ENCODE data around the gene ELOA. TPM values are rescaled to one million over a fixed set of nuclear protein-coding genes. Genes with fewer than 3 reads are reported as not detected.
"Not testable (repeated sequence)": the region's sequence is repeated elsewhere in the genome, so short reads cannot be mapped to it uniquely, and the experiment has no call there.

ELOA gene
- total and polyA plus RNA-seq, 2 donors (not counting 1 experiment from before 2014, with no cell fraction given): 12.9 to 56.6 TPM

DNA sequence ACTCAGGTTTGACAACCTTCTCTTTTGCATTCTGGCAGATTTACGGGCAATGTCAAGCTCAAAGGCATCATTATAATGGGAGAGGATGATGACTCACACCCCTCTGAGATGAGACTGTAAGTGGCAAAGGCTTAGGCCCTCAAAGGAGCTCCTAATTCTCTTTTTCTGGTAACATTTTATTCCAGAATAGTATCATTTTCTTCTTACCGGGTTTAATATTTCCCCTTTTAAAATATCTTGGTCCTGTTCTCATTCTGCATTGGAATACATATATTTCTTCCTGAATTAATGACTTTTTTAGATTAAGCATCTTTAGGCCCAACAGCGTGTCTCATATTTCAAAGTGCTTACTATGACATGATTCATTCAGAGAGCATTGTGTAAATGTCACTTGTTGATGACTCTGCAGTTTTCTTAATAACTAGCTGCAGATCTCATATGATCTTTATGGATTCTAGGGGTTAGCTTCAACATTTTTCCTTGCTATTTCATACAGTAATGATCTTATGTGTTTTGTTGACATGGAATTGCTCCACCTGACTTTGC is 36.6 kb downstream of the ELOA start:
- TF ChIP-seq, protein P1, sequence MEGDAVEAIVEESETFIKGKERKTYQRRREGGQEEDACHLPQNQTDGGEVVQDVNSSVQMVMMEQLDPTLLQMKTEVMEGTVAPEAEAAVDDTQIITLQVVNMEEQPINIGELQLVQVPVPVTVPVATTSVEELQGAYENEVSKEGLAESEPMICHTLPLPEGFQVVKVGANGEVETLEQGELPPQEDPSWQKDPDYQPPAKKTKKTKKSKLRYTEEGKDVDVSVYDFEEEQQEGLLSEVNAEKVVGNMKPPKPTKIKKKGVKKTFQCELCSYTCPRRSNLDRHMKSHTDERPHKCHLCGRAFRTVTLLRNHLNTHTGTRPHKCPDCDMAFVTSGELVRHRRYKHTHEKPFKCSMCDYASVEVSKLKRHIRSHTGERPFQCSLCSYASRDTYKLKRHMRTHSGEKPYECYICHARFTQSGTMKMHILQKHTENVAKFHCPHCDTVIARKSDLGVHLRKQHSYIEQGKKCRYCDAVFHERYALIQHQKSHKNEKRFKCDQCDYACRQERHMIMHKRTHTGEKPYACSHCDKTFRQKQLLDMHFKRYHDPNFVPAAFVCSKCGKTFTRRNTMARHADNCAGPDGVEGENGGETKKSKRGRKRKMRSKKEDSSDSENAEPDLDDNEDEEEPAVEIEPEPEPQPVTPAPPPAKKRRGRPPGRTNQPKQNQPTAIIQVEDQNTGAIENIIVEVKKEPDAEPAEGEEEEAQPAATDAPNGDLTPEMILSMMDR (IDR thresholded peaks at IDR 0.05): no peak
- no peak for TF ChIP-seq EZH2 (IDR thresholded peaks at IDR 0.05; ENCODE audit: borderline replicate concordance, insufficient read depth, low read depth, low read length, poor library complexity, severe bottlenecking)
- peaks cover 30% of the 10 kb centered on the region for H3K4me1 Mint-ChIP-seq
- Histone ChIP-seq H4K20me1 (ENCODE audit: control insufficient read depth, insufficient read depth, low read length, poor library complexity, severe bottlenecking) (peaks cover 14% of the 10 kb centered on the region), H3K4me3 (ENCODE audit: control extremely low read depth in 1 of 5, extremely low read depth in 1 of 5, insufficient read depth in 1 of 5, low read depth in 2 of 5, low read length in 4 of 5) (no peak overlapping the region), H3K9ac (ENCODE audit: low read length) (no peak overlapping the region), H3K27me3 (replicated peaks in 1 of 4; ENCODE audit: control extremely low read depth in 1 of 4, control insufficient read depth in 3 of 4, insufficient read depth in 4 of 4, low read length in 3 of 4) (no peaks in the 10 kb centered on the region), H3K79me2 (ENCODE audit: control insufficient read depth, insufficient read depth, low read length) (peaks cover 58% of the 10 kb centered on the region), H3K27ac (ENCODE audit: low read length in 2 of 2) (no peak overlapping the region), H3K36me3 (replicated peaks in 1 of 2; ENCODE audit: control extremely low read depth in 1 of 2, control insufficient read depth in 1 of 2, extremely low read depth in 1 of 2, insufficient read depth in 2 of 2, low read length in 1 of 2) (peaks cover 0 to 15% of the 10 kb centered on the region in 2 experiments), H3K9me3 (ENCODE audit: control extremely low read depth in 1 of 3, control insufficient read depth in 2 of 3, insufficient read depth in 1 of 3, low read length in 2 of 3) (no peaks in the 10 kb centered on the region), H2AFZ (ENCODE audit: insufficient read depth, low read depth, low read length, poor library complexity, severe bottlenecking) (no peak overlapping the region), H3K4me2 (replicated peaks; ENCODE audit: low read depth, low read length, poor library complexity, severe bottlenecking) (peak overlapping the region; percentile 95), H3K4me1 (ENCODE audit: control insufficient read depth in 2 of 2, insufficient read depth in 2 of 2, low read length in 2 of 2) (peaks cover 15 to 20% of the 10 kb centered on the region in 2 donors)
- peak overlapping the region; percentile 91 for H3K4me3 Mint-ChIP-seq
- ChIA-PET POLR2A (interaction anchor here (0.6 kb wide), 2 partner anchors 96 to 124 kb away, joined by 3 to 8 read pairs; no protein-coding TSS in a partner anchor), CTCF (interaction anchor here (1.1 to 2.5 kb wide), 5 partner anchors 8 to 282 kb away, joined by 4 to 13 read pairs (median 5); no protein-coding TSS in a partner anchor)
- intact Hi-C loops (cut with micrococcal nuclease): loop anchor here (5.0 kb wide), 1 partner anchor 32 kb away; no protein-coding TSS in a partner anchor
- ATAC-seq (ENCODE audit: low read depth) (no peak), DNase-seq (no peak)
- WGBS (ENCODE audit: insufficient coverage): 100% methylated on average over 2 of the region's 3 CpGs
- H3K27me3 Mint-ChIP-seq: no peaks in the 10 kb centered on the region
- H3K9me3 Mint-ChIP-seq (ENCODE audit: insufficient read depth): no peaks in the 10 kb centered on the region
- peak overlapping the region; percentile 56 for H3K27ac Mint-ChIP-seq

DNA sequence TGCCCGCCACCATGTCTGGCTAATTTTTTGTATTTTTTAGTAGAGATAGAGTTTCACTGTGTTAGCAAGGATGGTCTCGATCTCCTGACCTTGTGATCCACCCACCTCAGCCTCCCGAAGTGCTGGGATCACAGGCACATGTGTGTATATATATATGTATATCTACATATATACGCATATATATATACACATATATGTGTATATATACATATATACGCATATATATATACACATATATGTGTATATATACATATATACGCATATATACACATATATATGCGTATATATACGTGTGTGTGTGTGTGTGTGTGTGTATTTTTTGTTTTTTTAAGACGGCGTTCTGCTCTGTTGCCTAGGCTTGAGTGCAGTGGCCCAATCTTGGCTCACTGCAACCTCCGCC is 39.9 kb downstream of the ELOA start:
- H3K27me3 Mint-ChIP-seq; H3K9ac ChIP-seq (ENCODE audit: low read length); H3K4me2 ChIP-seq (replicated peaks; ENCODE audit: low read depth, low read length, poor library complexity, severe bottlenecking); H2AFZ ChIP-seq (ENCODE audit: insufficient read depth, low read depth, low read length, poor library complexity, severe bottlenecking); H3K27me3 ChIP-seq (replicated peaks in 1 of 4; ENCODE audit: control extremely low read depth in 1 of 4, control insufficient read depth in 3 of 4, insufficient read depth in 4 of 4, low read length in 3 of 4); POLR2A ChIA-PET; H3K9me3 ChIP-seq (ENCODE audit: control extremely low read depth in 1 of 3, control insufficient read depth in 2 of 3, insufficient read depth in 1 of 3, low read length in 2 of 3); H3K4me3 Mint-ChIP-seq; H3K27ac Mint-ChIP-seq; ATAC-seq (ENCODE audit: low read depth); DNase-seq; H3K9me3 Mint-ChIP-seq (ENCODE audit: insufficient read depth); intact Hi-C loops (cut with micrococcal nuclease); H3K4me3 ChIP-seq (ENCODE audit: control extremely low read depth in 1 of 5, extremely low read depth in 1 of 5, insufficient read depth in 1 of 5, low read depth in 2 of 5, low read length in 4 of 5); H3K27ac ChIP-seq (ENCODE audit: low read length in 2 of 2): not testable (repeated sequence)
- 90% methylated on average over 3 of the region's 11 CpGs for WGBS (ENCODE audit: insufficient coverage)
- Histone ChIP-seq H3K4me1 (ENCODE audit: control insufficient read depth in 2 of 2, insufficient read depth in 2 of 2, low read length in 2 of 2) (peaks cover 10 to 12% of the 10 kb centered on the region in 2 donors), H3K79me2 (ENCODE audit: control insufficient read depth, insufficient read depth, low read length) (peaks cover 30% of the 10 kb centered on the region), H4K20me1 (ENCODE audit: control insufficient read depth, insufficient read depth, low read length, poor library complexity, severe bottlenecking) (peaks cover 17% of the 10 kb centered on the region), H3K36me3 (replicated peaks in 1 of 2; ENCODE audit: control extremely low read depth in 1 of 2, control insufficient read depth in 1 of 2, extremely low read depth in 1 of 2, insufficient read depth in 2 of 2, low read length in 1 of 2) (peaks cover 0 to 39% of the 10 kb centered on the region in 2 experiments)
- CTCF ChIA-PET: interaction anchor here (1.1 to 2.0 kb wide), 3 partner anchors 12 to 134 kb away, joined by 3 to 10 read pairs (median 3); no protein-coding TSS in a partner anchor
- peaks cover 20% of the 10 kb centered on the region for H3K4me1 Mint-ChIP-seq
